GM19035 (cell line): ENCODE data around the gene RPL10.
"Not testable (repeated sequence)": the region's sequence is repeated elsewhere in the genome, so short reads cannot be mapped to it uniquely, and the experiment has no call there.

Experiments
- ATAC-seq: cut with Tn5 transposase; IDR thresholded peaks from one replicate; pipeline ENCODE4 v1.9.1; 2021; ENCODE audit not compliant: unreplicated experiment

The RPL10 gene

DNA sequence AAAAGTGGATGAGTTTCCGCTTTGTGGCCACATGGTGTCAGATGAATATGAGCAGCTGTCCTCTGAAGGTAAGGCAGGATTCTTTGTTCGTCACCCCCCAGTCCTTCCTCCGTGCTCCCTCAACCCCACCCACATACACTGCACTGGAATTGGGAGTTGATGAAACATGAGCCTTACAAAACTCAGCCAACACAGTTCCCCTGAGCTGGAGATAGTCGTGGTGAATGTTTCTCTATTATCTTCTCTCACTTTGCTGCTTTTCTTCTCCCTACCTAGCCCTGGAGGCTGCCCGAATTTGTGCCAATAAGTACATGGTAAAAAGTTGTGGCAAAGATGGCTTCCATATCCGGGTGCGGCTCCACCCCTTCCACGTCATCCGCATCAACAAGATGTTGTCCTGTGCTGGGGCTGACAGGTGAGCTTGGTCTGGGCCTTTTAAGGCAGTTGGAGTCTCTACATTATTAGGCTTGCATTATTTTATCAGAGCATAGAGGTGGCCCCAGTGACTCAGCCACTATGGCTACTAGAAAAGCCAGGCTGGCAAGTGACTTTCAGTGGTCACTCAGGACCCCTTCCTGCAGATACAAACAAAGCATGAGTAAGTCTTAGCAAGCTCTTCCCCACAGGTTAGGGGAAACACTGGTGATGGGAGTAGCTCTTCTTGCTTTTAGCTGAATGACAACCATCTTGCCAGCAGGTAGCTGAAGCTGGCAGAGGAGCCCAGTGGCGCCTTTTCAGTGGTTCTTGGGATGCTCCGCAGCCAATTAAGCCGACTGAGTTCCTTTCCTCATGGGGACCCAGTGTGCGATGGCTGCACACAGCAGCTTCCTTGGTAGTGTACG lies 1.6 kb downstream of the RPL10 start:
- no peak for ATAC-seq

DNA sequence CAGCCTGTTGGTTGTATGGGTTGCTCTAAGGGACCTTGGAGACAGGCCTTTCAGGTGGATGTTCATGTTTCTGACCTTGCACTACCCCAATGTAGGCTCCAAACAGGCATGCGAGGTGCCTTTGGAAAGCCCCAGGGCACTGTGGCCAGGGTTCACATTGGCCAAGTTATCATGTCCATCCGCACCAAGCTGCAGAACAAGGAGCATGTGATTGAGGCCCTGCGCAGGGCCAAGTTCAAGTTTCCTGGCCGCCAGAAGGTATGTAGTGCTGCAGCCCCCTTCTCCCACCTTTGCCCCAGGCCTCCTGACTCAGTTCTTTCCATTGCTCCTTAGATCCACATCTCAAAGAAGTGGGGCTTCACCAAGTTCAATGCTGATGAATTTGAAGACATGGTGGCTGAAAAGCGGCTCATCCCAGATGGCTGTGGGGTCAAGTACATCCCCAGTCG lies 2.2 kb downstream of the RPL10 start:
- not testable (repeated sequence) for ATAC-seq

DNA sequence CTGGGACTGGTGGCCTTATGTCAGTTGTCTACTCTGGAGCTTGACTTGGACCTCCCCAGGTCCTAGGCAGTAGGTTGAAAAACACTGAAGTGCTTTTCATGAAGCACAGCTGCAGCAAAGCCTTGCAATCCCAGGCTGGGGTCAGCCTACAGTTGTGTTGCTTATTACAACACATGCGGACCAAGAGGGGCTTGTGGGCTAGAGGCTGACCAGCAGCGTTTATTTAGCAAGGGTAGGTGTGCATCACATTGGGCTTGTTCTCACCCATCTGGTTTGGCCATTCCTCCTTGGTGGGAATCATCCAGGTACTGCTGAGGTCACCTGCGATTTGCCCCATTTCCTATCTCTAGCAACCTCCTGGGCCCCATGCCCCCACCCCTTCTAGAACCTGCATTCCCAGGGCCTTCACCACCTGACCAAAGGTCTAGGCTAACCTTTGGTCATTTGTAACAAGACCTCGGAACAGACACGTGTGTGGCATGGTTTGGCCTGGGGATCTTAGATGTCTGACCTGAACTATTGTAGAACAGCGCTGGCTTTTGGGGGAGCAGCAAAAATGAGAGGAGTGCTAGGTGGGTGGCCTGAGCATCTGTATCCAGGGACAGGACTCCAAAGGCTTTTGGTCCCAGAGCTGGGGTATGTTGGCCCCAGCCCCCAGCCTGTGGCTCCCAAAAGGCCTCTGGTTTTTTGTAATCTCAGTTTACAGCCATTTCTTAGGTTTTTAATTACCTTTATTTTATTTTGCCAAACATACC lies 3.0 kb downstream of the RPL10 start:
- no peak for ATAC-seq

DNA sequence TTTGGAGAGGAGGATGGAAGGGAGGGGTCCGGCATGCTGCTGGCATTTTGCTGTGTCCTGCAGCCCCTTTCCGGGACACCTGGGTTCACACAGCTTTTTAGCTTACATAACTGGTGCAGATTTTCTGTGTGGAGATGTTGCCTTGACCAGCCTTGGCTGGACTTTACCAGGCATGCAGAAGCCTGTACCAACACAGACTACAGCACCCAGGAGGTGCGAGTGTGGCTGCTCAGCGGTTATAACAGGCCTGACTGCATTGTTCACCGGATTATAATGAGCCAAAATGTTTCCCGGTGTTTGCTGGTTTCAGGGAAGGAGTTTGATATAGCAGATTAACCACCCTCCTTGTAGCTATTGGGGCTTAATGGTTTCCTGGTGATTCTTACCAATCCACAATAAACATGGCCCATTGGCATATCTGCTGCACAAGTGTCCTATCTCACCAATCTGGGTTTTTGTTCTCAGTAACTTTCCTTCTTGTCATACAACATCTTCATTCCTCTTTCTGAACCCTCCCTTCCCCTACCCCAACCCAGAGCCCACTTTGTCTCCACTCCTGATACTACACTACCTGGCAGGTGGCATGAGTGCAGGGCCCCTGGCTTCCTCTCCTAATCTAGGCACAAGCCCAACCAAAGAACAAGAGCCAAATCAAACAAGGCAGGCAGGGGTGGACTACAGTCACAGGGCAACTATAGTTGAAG lies 3.9 kb downstream of the RPL10 start:
- ATAC-seq = no peak

DNA sequence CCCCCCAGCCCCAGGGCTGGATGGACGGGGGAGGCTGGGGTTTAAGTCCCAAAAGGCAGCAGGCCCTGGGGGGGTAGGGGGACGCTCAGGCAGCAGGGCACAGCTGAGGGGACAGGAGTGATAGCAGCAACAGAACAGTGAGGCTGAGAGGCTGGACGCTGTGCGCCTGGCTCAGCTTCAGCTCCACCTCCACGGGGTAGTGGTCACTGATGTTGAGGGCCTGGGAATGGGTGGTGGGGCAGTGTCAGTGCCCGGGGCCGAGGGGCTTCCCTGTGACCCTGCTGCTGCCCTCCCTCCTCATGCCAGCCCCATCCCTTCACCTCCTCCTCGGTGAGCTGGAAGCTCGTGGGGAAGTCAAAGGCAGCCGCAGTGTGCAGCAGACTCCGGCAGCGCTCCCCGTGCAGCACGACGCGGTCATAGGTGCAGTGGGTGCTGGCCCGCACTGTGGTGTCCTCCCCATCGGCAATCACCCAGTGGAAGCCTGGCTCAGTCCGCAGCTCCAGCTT lies 4.5 kb downstream of the RPL10 start:
- ATAC-seq = no peak

DNA sequence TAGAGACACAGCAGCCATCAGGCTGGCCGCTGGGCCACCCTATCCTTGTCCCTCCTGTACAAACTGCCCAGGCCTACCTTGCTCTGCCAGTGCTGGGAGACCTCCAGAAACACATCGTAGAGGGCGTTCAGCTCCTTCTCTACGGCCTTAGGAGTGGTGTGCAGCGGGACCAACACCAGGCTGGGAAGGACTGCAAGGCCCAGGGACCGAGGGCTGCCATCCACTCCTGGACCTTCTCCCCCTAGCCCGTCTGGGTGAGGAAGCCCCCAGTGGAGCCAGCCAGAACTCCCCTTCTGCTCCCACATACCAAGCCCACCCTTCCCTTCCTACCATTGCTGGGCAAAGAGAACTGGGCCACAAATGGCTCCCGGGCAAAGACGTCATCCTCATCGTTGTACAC lies 5.0 kb downstream of the RPL10 start:
- ATAC-seq = no peak

DNA sequence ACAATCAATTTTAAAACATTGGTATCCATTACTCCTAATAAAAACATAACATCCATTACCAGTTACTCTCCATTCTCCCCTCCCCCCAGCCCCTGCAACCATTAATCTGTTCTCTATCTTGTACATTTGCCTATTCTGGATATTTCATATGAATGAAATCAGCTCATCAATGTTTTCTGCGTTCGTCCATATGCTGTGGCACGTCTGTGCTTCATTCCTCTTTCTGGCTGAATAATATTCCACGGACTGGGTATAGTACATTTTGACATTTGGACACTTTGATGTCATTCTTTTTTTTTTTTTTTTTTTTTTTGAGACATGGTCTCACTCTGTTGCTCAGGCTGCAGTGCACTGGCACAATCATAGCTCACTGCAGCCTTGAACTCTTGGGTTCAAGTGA lies 5.7 kb downstream of the RPL10 start:
- no peak for ATAC-seq

DNA sequence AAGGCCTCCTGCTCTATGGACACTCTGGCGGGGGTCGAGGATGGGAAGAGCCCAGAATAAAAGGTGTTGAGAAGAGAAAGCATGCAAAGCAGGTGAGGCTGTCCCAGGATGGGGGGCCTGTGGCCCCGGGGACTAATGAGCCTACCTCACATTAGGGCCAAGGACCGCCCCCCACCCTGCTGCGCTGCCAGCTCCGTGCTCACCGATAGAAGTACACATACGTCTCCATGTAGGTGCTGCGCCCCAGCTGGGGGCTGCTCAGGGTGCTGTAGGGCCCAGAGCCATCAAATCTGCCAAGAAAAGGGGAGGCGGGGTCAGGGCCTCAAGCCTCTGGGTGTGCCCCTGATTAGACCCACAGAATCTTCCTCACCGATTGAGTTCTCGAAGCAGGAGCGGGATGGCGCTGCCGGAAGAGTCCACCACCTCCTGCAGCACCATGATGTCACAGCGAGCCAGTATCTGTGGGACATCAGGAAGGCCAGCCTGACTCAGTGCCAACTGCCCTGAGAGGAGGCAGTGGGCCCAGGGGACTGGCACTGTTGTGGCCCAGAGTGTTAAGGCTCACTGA lies 6.5 kb downstream of the RPL10 start:
- no peak for ATAC-seq

DNA sequence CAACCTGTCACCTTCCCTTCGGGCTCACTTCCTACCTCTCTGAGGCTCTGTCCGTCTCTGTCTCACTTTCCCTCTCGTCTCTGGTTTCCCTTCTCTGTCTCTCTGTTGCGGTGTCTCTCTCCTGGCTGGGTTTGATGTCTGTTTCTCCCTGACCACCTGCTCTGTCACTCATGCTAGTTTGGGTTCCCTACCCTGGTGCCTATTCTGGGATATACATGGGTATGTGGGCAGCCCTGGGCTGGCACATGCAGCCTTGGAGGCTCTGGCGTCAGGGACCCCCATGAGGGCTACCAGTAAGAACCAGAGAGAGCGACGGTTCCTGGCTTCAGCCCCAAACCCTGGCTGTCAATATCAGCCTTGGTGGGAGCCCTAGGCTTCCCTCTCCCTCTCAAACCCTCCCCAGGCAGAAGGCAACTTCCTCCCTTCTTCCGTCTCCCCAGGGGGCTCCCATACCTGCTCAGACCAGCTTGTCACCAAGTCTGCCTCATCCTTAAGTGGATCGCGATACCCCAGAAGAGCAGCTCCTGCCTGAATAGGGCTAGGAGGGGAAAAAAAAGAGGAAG lies 10.6 kb downstream of the RPL10 start:
- ATAC-seq = no peak

DNA sequence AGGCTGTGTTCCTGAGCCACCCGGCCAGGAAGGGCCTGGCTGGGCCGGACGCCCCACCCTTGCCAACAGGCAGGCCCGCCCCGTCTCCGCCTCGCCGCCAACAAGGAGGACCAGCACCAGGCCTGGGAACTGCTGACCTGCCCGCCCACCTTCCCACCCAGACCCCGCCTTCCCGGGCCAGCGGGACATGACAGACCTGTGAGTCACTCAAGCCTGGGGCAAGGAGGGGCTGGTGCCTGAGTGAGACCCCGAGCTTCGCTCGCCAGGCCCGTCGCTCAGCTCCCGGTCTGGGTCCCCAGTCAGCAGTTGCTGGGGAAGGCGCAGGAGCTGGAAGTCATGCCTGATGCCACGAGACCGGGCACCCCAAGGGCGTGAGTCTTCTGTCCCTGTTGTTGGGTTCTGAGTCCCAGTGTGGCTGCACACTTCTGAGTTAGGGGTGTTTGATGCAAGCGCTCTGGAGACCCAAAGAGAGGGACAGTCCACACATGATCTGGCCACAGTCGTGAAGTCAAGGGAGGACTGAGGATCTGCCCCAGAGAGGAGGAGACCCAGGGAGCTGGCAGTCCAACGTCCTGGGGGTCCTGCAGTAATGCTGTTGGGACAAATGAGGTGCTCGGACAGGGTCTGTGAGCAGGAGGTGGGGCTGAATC lies 11.2 kb downstream of the RPL10 start, which contains the start of gene DNASE1L1:
Gene DNASE1L1, minus strand, starts transcription at position 33 of the 650 bp plus-strand sequence. CDS start 3,686 bp downstream, outside the sequence.
- ATAC-seq = no peak

DNA sequence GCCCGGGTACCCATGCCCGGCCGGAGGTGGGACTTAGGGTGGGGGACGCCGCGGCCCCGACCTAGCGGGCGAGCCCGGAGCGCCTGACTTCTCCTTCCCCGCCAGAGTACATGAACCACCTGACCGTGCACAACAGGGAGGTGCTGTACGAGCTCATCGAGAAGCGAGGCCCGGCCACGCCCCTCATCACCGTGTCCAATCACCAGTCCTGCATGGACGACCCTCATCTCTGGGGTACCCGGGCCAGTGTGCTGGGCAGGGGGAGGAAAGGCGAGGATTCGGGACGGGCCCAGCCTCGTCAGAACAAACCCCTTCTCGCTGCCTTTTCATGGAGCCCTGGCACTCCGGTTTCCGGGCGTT lies 13.8 kb downstream of the RPL10 start:
- ATAC-seq = peak; percentile 51

DNA sequence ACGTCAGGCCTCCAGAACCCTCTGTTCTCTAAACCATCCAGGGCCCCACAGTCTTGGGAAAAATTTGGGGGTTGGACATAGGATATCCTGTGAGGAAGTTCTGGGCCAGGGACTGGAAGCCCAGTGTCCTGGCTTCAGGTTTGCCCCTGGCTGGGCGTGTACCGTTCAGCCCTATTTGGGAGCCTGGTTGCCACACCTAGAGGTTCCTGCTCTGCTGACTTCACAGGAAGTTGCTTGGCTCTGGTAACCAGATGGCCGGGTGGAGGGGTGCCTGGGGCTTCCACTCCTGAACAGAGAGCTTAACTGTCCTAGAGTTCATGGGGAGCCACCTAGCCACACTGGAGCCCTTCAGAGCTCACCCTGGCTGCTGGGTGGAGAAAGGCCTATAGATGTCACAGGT lies 14.3 kb downstream of the RPL10 start:
- ATAC-seq = no peak

DNA sequence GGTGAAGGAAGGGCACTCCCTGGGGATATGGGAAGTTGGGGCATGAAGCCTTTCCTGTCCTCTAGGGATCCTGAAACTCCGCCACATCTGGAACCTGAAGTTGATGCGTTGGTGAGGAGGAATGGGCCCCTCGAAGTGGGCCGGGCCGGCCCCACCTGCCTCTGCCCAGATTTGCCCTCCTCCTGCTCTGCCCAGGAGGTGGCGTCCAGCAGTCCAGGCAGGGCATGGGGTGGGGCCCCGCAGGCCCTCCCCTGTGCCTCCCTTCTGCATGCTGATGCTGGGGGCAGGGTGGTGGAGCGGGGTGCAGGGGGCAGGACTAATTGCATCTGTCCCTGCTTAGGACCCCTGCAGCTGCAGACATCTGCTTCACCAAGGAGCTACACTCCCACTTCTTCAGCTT lies 15.0 kb downstream of the RPL10 start:
- ATAC-seq = no peak

DNA sequence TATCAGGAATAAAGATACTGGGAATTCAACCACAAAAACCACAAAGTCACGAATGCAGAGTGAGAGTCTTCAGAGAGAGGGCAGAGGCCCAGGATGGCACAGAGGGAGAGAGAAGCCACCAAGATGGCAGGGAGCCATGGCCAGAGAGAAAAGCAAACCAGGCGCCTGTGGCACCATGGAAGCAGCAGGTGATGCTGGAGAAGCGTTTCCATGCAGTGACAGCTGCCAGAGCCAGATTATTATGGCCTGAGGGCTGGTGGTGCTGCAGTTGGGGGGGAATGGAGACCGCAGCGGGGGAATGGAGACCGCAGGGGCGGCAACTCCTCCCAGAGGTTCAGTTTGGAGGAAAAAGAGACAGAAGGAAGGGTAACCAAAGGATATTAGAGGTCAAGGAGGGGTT lies 19.0 kb downstream of the RPL10 start:
- no peak for ATAC-seq

DNA sequence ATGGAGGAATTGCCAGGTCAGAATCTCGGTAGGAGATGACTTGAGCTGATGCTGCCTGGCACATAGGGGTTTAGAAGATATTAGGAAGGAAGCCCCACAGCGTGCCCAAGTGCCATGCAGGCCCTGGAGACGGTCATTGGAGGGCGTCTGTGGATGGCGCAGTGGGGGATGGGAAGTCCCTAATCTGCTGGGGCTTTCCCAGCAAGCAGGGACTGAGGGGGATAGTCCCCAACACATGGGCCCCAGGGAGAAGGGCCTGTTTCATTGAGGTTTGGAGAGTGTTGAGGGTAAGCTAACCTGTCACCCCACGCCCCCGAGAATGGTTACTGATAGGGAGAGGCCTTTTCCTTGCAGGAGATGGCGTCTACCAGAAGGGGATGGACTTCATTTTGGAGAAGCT lies 21.0 kb downstream of the RPL10 start:
- no peak for ATAC-seq

DNA sequence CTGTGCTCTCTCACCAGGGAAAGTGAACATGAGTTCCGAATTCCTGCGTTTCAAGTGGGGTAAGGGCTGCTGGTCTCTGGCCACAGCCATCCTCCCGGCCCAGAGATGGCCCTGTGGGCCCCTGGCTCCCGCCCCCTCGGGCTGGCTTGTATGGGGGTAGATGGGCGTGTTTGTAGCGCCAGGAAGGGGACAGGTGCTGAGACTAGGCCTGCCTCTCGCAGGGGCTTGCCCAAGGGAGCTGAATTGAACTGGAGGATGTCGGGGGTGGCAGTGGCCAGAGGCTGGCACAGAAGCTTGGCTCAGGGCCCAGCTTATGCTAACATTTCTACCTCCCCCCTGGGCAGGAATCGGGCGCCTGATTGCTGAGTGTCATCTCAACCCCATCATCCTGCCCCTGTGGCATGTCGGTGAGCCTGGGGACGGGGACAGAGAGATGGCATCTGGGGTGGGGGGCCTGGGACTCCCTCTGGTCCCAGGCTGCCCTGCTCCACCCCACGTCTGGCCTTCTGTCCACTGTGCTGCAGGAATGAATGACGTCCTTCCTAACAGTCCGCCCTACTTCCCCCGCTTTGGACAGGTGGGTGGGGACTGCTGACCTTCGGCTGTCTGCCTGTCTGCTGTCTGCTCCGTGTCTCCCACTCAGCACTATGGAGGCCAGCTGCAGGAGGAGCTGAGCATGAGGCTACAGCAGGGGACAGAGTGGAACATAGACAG lies 21.7 kb downstream of the RPL10 start:
- no peak for ATAC-seq

DNA sequence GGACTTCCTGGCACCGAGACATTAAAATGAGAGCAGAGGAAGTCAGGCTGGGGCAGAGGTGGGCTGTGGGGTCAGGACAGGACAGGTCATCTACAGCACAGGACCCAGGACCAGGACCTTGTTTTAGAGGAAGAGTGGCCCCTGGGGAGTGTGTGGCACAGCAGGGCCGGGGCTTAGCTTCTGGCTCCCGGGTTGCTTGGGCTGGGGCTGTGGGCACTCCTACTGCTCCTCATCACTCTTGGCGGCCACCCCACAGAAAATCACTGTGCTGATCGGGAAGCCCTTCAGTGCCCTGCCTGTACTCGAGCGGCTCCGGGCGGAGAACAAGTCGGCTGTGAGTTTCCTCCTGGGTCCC lies 22.2 kb downstream of the RPL10 start:
- ATAC-seq = no peak

DNA sequence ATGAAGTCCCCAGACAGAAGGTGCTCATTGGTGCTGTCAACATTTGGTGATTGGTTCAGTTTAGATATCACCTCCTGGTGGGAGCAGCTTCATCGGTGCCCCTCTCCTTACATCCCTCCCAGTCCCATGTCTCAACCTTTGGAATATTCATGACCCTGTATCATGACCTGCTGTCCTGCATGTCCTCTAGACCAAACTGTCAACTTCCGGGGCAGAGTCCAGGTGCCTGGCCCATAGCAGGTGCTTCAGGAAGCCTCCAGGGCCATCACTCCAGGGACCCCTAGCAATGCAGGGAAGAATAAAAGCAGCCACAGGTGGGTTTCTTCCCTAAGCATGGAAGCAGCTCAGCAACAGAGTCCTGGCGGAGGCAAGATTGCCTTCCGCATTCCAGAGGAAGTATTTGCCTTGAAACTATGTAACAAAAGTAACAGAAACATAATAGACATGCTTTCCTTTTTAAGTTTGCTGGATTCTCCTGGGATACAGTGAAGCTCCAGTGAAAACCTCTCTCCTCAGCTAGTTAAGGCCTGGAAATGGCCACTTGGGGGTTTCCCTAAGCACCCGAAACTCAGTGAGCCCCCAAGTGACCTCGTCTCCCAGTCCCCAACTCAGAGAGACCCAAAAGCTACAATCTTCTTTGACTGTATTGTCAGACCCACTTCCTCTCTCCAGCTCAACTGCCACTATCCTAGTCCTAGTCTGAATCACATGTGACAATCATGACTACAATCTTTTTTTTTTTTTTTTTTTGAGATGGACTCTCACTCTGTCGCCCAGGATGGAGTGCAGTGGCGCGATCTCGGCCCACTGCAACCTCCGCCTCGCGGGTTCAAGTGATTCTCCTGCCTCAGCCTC lies 29.0 kb downstream of the RPL10 start:
- no peak for ATAC-seq
